HG03354 (cell line): ENCODE measurements around the gene ZNF664.

Experiments used
- ATAC-seq: cut with Tn5 transposase; IDR thresholded peaks from one replicate; pipeline ENCODE4 v1.9.1; 2021; ENCODE audit warnings: mild to moderate bottlenecking; ENCODE audit not compliant: unreplicated experiment, poor library complexity, severe bottlenecking

The ZNF664 gene

DNA sequence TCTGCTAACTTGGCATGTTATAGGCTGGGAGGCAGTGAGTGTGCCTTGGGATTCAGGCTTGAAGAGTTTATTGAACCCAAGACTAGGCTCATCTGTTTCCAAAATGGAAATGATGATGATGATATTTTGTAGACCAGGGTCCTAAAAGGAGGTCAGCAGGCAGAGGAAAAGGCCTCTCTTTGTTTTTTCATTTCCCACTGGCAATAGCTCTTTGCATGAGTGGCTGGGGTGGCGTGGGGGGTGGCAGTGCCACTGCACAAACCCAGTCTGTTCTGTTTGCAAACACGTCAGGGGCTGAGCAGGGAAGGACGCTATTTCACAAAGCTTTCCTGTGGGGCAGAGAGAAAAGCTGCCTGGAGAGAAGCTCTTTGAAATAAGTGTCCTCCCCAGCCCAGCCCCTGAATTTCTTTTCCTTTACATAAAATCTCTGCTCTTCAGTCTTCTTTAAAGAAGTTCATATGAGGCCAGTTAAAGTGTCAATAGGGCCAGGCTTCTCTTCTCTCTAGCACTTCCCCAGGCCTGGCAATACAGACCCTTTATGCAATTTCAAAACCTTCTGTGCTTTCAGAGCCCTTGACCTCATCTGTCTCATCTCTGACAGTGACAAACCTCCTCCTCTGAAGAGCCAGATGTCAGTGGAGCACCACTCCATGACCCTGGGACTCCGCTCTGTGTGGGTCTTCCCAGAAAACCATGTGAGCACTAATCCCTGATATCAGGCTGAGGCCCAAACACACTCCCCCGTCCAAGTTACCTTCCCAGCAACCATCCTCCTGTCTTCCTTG is 72.8 kb downstream of the ZNF664 start:
- no peak for ATAC-seq

DNA sequence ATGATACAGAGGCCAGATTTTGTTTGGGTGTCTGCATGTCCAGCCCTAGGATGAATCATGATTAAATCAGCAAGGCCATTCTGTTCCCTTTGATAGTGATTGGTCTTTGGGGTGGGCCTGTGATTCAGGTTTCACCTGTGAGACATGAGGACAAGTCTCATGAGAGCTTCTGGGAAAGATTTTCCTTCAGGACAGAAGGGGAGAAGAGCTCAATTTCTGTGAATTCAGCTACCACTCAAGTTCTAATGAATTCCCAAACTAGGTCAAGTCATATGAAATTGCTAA is 73.4 kb downstream of the ZNF664 start:
- ATAC-seq = no peak

DNA sequence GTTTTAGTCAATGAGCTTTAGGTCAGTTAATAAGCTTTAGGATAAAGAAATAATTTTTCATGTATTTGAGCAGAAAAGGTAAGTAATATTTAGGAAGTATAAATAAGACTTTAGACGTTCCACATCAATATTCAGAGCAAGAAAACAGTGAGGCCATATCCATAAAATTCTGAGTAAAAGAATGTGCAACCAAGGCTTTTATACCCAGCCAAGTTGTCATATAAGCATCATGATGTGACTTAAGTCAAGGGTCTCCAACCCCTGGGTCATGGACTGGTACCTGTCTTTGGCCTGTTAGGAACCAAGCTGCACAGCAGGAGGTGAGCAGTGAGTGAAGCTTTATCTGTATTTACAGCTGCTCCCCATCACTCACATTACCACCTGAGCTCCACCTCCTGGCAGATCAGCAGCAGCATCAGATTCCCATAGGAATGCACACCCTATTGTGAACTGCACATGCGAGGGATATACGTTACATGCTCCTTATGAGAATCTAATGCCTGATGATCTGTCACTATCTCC is 74.1 kb downstream of the ZNF664 start:
- ATAC-seq = no peak

DNA sequence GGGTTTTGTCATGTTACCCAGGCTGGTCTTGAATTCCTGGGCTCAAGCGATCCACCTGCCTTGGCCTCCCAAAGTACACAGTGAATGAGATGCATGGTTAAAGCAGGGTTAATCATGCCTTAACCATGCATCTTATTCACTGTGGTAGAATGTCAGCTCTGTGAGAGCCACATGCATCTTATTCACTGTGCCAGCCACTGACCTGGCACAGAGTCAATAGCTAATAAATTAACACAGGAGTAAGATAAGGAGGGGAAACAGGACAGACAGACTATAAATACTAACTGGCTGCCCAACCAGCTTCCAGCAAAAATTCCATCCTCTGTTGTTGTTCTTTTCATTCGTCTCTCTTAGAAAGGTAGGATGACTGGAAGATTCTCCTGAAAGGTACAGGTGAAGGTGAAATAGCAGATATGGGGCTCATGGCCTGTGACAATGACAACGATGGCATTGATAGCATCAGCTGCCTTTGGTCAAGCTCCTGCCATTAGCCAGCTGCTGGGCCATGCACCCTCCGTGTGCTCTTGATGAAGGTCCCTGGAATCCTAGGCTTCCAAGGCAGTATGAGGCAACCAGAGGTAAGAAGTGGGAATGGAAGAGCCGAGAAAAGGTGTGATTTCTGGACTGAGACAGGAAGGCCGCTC is 76.6 kb downstream of the ZNF664 start:
- ATAC-seq = no peak

DNA sequence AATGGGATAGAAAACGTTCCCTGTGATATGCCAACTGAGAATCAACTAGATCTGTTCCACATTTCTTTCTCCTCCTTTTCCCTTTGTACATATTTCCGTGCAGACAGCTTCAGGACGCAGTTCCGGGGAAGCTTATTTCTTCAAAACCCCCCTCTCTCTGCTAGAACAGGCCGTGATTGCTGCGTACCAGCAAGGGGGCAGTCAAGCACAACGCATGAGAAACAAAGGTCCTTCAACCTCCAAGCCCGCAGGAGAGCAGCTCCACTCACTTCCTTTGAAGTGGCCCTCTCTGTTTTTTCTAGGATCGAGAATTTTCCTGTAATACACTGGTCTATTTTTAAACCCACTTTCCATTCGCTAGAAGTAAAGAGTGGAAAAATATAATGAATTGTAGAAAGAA is 80.8 kb downstream of the ZNF664 start:
- ATAC-seq = no peak

DNA sequence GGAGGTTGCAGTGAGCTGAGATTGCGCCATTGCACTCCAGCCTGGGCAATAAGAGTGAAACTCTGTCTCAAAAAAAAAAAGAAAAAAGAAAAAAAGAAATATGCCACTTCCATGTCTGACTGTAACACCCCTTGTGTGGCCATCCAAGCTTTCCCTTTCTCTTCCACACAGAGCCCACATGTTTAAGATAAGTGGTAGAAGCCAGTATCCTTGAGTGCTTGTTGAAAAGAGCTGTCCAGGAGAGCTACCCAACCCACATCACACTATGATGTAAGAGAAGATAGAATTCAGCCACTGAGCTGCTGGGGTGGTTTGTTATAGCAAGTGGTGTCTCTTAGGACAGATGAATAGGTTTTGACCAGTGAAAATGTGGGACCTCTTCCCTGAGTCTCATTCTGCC is 82.1 kb downstream of the ZNF664 start:
- no peak for ATAC-seq

DNA sequence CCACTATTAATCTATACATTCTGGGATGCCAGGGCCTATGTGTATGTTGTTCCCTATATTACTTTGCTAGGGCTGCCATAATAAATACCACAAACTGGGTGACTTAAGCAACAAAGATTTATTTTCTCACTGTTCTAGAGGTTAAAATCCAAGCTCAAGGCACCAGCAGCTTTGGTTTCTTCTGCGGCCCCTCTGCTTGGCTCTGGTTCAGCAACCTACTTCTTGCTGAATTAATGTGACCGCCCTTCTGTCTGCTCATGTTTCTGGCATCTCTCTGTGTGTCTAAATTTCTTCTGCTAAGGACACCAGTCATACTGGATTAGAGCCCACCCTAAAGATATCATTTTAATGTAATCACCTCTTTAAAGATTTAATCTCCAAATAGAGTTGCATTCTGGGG is 84.7 kb downstream of the ZNF664 start:
- no peak for ATAC-seq

DNA sequence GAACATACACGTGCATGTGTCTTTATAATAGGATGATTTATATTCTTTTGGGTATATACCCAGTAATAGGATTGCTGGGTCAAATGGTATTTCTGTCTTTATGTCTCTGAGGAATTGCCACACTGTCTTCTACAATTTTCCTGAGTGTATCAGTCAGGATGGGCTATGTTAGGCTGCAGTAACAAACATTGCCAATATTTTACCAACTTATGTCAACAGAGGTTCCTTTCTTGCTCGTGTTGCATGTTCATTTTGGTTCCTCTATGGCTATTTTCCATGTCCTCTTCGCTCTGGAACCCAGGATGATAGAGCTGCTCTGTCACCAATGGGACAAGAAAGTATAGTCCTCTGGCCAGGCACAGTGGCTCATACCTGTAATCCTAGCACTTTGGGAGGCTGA is 86.7 kb downstream of the ZNF664 start:
- ATAC-seq = no peak
